Measurements from ENCODE around the gene PHACTR3.
"Not testable (repeated sequence)": the region's sequence is repeated elsewhere in the genome, so short reads cannot be mapped to it uniquely, and the experiment has no call there.

The PHACTR3 gene

GRCh38 chr20:59850018-59850641 is 245.8 kb downstream of the PHACTR3 start:
- no peak for DNase-seq (ENCODE audit: low spot score)
- TF ChIP-seq CTCF (IDR thresholded peaks at IDR 0.05; ENCODE audit: borderline replicate concordance, control extremely low read depth, extremely low read depth, insufficient read depth, missing control alignments): peak; percentile 35
- in situ Hi-C loops (cut with MboI; ENCODE audit: low sequenced_read_pairs, unreplicated experiment): no loop called here

GRCh38 chr20:59856526-59856925 is 252.2 kb downstream of the PHACTR3 start:
- in situ Hi-C loops (cut with MboI; ENCODE audit: low sequenced_read_pairs, unreplicated experiment); DNase-seq (ENCODE audit: low spot score): not testable (repeated sequence)

- in situ Hi-C loops (cut with MboI; ENCODE audit: low sequenced_read_pairs, unreplicated experiment); DNase-seq (ENCODE audit: low spot score): not testable (repeated sequence)
Measured at GRCh38 chr20:59856941-59857340, 252.6 kb downstream of the PHACTR3 start.

- in situ Hi-C loops (cut with MboI; ENCODE audit: low sequenced_read_pairs, unreplicated experiment): no loop called here
- TF ChIP-seq CTCF (IDR thresholded peaks at IDR 0.05; ENCODE audit: borderline replicate concordance, control extremely low read depth, extremely low read depth, insufficient read depth, missing control alignments): no peak
- DNase-seq (ENCODE audit: low spot score): no peak
Measured at GRCh38 chr20:59857966-59858365, 253.6 kb downstream of the PHACTR3 start.

GRCh38 chr20:59858425-59858824 is 254.1 kb downstream of the PHACTR3 start:
- no peak for DNase-seq (ENCODE audit: low spot score)
- TF ChIP-seq CTCF (IDR thresholded peaks at IDR 0.05; ENCODE audit: borderline replicate concordance, control extremely low read depth, extremely low read depth, insufficient read depth, missing control alignments): no peak
- in situ Hi-C loops (cut with MboI; ENCODE audit: low sequenced_read_pairs, unreplicated experiment): no loop called here

GRCh38 chr20:59861401-59861800 is 257.1 kb downstream of the PHACTR3 start:
- DNase-seq (ENCODE audit: low spot score): no peak
- no peak for TF ChIP-seq CTCF (IDR thresholded peaks at IDR 0.05; ENCODE audit: borderline replicate concordance, control extremely low read depth, extremely low read depth, insufficient read depth, missing control alignments)
- in situ Hi-C loops (cut with MboI; ENCODE audit: low sequenced_read_pairs, unreplicated experiment): no loop called here

- in situ Hi-C loops (cut with MboI; ENCODE audit: low sequenced_read_pairs, unreplicated experiment): no loop called here
- no peak for TF ChIP-seq CTCF (IDR thresholded peaks at IDR 0.05; ENCODE audit: borderline replicate concordance, control extremely low read depth, extremely low read depth, insufficient read depth, missing control alignments)
- DNase-seq (ENCODE audit: low spot score): no peak
Measured at GRCh38 chr20:59863058-59863457, 258.7 kb downstream of the PHACTR3 start.

- no peak for TF ChIP-seq CTCF (IDR thresholded peaks at IDR 0.05; ENCODE audit: borderline replicate concordance, control extremely low read depth, extremely low read depth, insufficient read depth, missing control alignments)
- in situ Hi-C loops (cut with MboI; ENCODE audit: low sequenced_read_pairs, unreplicated experiment): no loop called here
- DNase-seq (ENCODE audit: low spot score): no peak
Measured at GRCh38 chr20:59864726-59865125, 260.4 kb downstream of the PHACTR3 start.
